Urothelium cell line (cell line): Measurements from ENCODE around the gene COA8.
A peak's percentile ranks its signal among the peaks of the same experiment; 100 is the strongest.
"Not testable (repeated sequence)": the region's sequence is repeated elsewhere in the genome, so short reads cannot be mapped to it uniquely, and the experiment has no call there.

Experiments used
- DNase-seq: peaks from one replicate; pipeline ENCODE4 v3.0.0; 2011; ENCODE audit warnings: low spot score, mixed read lengths
- FAIRE-seq: peaks from 2 replicates; lab custom pipeline; 2011; peaks lifted over from hg19 to GRCh38; lab: Jason Lieb, UNC

The COA8 gene

GRCh38 chr14:103568952-103569351 is 6.2 kb downstream of the COA8 start:
- FAIRE-seq, result no peak
- no peak for DNase-seq

DNA sequence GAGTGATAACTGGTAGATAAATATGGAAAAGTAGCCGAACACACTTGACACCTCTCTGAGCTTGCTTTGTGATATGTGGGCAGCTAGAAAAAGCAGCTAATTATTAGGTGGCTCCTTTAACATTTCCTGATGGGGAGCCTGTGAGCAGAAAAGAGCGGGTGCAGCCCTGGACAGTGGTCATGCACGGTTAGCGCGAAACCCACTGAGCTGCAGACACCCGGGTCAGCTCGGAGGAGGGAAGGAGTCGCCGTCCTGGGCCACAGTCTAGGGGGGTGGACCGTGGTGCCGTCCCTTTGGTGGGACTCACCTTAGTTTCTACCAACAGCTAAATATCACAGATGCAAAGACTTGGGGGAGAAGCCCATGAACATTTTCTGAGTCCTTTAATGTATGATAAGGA is 6.6 kb downstream of the COA8 start:
- FAIRE-seq, result no peak
- DNase-seq, result no peak

DNA sequence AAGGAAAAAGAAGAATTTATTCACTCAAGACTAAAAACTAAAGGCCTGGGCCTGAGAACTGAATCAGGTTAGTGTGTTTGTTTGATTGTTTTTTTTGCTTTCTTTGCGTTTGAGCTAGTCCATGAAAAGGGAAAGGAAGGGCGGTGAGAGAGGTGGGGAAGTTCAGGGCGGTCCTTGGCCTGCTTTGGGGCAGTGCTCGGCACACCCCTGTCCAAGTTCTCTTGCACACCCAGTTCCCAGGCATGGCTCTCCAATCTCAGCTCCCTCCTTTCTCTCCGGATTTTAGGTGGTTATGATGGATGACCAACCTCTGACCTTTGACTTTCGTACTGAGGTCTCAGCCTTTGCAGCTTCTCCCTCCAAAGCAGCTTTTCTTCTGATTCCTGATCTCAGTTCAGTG is 11.3 kb downstream of the COA8 start:
- FAIRE-seq, result no peak
- no peak for DNase-seq

DNA sequence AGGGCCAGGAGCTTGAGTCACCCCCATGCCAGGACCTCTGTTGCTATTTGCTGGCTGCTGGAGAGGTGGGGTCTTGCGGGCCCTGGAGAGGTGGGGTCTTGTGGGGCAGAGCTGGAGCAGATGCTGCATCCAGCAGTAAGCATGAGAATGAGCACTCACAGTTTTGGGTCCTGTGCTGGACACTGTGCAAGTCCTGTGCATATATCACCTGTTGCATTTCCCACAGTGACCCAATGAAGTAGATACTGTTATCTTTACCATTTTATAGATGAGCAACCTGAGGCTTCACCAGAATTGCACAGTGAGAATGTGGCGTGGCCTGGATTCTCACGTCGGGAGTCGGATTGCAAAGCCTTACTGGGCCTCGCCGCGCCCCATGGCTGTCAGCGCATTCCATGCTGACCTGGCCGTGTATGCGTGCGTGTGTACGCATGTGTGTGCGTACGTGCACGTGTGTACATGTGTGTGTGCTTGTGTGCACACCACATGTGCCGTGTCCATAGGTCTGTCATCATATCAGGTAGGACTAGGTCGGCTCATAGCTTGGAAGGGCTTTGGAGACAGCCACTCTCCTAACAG is 12.0 kb downstream of the COA8 start:
- DNase-seq (no peak), FAIRE-seq (no peak)

- DNase-seq (peak; percentile 33), FAIRE-seq (no peak)
Measured at GRCh38 chr14:103576371-103577024, 13.7 kb downstream of the COA8 start.

GRCh38 chr14:103578401-103579075 is 15.8 kb downstream of the COA8 start:
- FAIRE-seq (no peak), DNase-seq (no peak)

DNA sequence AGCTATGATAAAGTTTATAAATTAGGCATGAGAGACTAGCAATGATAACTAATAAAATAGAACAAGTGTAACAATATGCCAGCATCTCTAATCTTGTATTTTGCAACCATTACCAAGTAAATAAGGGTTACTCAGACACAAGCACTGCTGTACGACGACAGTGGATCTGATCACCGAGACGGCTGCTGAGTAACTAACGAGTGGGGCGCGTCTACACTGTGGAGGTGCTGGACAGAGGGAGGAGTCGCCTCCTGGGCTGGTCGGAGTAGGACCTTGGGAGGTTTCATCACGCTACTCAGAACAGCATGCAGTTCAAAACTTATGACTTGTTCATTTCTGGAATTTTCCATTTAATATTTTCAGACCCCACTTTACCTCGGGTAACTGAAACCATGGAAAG is 18.4 kb downstream of the COA8 start:
- FAIRE-seq (no peak), DNase-seq (no peak)

- FAIRE-seq, result no peak
Measured at GRCh38 chr14:103581954-103582703, 19.4 kb downstream of the COA8 start.

DNA sequence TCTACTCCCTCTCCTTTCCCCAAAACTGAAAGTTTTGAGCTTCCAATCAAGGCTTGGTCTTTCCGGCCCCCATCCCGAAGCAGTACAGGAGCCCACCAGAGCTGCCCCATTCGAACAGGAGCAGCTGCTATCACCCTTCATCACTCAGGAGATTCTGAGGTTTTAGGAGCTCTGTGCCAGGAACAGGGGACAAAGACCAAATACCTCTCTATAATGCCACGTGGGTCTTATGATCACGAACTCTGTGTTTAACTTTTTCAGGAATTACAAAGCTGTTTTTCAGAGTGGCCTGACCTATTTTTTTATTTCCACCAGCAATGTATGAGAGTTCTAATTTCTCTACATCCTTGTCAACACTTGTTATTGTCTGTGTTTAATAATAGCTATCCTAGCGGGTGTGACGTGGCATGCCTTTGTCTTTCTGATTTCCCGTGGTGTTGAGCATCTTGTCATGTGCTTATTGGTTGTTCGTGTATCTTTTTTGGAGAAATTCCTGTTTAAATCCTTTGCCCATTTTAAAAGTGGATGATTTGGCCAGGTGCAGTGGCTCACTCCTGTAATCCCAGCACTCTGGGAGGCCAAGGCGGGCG is 21.7 kb downstream of the COA8 start:
- no peak for DNase-seq
- FAIRE-seq, result no peak

More at GRCh38 chr14:103581954-103582703, 19.4 kb downstream of the COA8 start:
- no peak for DNase-seq

DNA sequence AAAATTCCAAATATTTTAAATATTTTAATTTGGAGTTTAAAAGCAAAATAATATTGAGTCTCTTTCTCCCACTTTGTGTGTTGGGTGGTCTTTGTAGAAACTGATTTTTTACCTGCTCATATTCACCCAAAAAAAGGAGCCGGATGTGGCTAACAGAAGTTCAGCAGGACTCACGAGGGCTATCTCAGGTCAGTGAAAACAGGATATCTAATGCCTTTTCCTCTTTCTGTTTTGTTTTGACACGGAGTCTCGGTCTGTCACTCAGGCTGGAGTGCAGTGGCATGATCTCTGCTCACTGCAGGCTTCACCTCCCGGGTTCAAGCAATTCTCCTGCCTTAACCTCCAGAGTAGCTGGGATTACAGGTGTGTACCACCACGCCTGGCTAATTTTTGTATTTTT is 30.8 kb downstream of the COA8 start:
- no peak for FAIRE-seq
- DNase-seq, result no peak

DNA sequence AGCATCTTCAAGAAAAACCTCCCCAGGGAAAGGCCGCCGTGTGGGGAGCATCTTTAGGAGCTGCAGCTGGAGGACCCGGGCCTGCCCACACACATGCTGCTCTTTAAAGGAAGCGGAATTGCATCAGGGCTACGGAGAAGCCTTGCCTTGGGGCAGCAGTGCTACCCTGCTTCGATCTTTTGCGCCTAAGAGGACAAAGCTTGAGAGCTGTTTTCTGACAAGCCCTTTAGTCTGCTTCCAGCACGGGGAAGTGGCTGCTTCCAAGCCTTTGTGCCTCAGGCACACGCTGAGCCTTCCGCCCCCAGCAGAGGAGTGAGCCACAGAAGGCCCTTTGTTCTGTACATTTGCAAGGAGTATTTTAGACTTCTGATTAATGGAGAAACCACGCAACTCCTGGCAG is 31.5 kb downstream of the COA8 start:
- FAIRE-seq (no peak), DNase-seq (peak; percentile 16)

DNA sequence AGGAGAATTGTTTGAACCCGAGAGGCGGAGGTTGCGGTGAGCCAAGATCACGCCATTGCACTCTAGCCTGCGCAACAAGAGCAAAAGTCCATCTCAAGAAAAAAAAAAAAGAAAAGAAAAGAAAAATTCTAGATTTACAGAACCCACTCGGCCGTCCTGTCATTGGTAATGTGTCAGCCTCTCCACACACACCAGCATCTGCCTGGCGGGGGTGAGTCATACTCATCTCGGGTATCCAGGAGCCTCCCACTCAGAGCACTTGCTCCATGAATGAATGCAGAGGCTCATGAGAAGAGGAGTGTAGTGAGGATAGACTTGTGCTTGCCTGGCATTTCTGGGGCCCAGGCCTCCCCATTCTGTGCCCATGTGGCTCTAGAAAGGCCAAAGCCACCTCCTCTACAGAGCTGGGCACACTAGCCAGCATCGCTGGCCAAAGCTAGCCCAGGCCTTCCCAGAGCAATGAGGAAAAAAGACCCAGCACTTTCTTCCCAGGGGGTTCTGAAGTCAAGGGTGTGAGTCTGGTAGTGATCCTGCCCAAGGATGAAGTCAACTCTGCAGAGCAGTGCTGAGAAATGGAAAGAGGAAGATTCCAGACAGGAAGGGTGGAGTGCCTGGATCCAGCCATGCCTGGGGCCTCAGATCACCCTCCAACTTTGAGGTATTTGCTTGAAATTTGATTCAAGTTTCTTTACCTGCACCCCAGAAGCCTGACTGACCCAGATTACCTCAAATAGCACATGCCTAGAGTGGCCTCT is 35.0 kb downstream of the COA8 start:
- FAIRE-seq (no peak), DNase-seq (peak; percentile 82)

- FAIRE-seq, result no peak
- DNase-seq, result no peak
Measured at GRCh38 chr14:103600503-103600902, 37.7 kb downstream of the COA8 start.

DNA sequence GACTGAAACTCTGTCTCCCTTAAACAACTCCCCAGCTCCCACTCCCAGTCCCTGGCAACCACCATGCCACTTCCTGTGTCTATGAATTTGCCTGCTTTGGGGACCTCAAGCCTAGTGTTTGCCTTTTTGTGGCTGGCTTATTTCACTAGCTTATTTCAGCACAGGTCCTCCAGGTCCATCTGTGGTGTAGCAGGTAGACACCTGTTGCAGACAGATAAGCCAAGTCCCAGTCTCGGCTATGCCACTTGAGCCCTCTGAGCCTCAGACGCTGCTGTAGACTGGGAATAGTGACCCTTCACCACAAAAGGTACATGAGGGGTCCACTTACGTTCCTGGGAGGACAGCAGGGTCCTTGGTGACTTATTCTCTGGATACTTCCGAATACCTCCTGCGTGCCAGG is 41.9 kb downstream of the COA8 start:
- DNase-seq, result no peak

DNA sequence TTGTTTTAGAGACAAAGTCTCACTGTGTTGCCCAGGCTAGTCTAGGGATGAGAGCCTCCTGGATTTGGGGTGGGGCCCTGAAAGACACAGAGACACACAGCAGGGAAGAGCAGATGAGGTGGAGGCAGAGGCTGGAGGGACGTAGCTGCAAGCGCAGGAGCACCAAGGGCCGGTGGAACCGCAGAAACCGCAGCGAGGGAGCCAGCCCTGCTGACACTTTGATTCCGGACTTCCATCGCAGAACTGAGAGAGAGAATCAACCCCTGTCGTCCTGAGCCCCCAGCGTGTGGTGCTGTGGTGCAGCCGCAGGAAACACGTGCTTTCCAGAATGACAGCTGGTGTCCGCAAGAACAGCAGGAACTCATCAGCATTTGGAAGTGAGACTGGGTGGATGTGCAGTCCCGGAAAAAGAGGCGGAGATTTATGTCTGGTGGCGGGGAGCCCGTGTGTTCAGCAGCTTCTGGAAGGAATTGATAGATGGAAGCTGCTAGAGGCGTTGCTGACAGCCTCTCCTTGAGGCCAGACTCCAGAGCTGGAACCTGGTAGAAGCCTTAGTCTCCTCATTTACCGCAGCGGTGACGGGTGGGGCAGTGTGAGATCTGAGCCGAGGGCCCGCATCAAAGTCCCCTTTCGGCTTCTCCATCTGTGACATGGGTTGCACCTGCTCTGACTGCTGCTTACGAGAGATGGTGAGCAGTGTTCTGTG is 44.4 kb downstream of the COA8 start:
- no peak for FAIRE-seq
- no peak for DNase-seq

More for the DNA sequence above, 41.9 kb downstream of the COA8 start:
- FAIRE-seq, result no peak

GRCh38 chr14:103607822-103608221 is 45.1 kb downstream of the COA8 start:
- DNase-seq (no peak), FAIRE-seq (no peak)

DNA sequence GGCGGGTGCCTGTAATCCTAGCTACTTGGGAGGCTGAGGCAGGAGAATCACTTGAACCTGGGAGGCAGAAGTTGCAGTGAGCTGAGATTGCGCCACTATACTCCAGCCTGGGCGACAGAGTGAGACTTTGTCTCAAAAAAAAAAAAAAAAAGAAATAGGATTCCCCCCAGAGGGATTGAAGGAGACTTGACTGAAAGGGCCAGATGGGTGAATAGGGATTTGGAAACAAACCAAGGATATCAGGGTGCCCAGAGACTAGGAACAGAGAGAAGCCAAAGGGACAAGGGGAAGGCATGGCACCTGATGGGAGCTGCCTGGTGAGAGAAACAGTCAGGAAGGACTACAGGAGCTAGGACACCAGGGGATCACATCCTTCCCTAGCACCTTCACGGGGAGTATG is 46.3 kb downstream of the COA8 start:
- DNase-seq, FAIRE-seq: not testable (repeated sequence)

DNA sequence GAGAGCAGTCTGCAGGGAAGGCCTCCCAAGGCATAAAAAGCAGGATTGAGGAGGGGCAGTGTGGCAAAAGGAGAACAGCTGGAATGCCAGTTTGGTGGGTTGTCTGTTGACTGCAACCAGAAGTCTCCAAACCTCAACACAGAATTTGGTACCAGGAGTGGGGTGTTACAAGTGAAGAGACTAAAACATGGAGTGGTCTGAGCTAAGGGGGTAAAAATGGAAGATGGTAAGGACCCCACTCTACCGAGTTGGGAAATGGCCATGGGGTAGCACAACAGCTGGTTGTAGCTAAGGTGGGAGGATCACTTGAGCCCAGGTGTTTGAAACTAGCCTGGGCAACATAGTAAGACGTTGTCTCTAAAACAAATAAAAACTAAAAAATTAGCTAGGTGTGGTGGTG is 48.5 kb downstream of the COA8 start:
- DNase-seq, result no peak
- FAIRE-seq, result no peak

DNA sequence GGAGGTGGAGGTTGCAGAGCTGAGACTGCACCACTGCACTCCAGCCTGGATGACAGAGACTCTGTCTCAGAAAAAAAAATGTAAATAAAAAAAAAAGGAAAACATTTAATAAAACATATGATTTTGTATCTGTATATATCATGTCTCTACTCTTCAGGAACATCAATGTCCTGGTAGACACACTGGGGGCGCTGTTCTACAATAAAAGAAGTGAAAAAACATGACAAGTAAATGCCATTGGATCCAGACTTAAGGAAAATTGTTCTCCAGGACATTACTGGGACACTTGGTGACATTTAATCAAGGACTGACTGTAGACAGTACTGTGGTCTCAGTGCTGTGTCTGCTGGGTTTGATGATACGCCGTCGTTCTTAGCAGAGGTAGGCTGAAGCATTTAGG is 50.8 kb downstream of the COA8 start:
- FAIRE-seq (no peak), DNase-seq (no peak)
